HEK293 (cell line): ENCODE measurements around the gene ACHE.

Experiments
- CTCF ChIA-PET: fragments of 350-600 bp; formaldehyde crosslinking; extraction: SDS; loops from one replicate; lab custom pipeline; 2021; ENCODE audit warnings: antibody characterized with exemption; lab: Yijun Ruan, JAX
- POLR2A ChIA-PET: fragments of 300-600 bp; formaldehyde crosslinking; extraction: SDS; loops from one replicate; lab custom pipeline; 2020; ENCODE audit warnings: antibody characterized with exemption, inconsistent platforms; lab: Yijun Ruan, JAX
- H3K27ac ChIP-seq: fragments of 200-500 bp; sonication (Bioruptor generic); 2 replicates; pipeline ENCODE4 v1.5.1; 2014; ENCODE audit warnings: low read depth, low read length, control low read depth, inconsistent platforms; ENCODE audit errors: extremely low read depth
- H3K36me3 ChIP-seq, 2 experiments: fragments of 200-500 bp in 1 of 2; sonication (Bioruptor generic) in 1 of 2; 1 replicate in 1 of 2; 2 replicates in 1 of 2; pipeline ENCODE4 v1.5.1; 2014 to 2017; ENCODE audit warnings: inconsistent platforms in 2 of 2, low read length in 2 of 2; ENCODE audit not compliant: control insufficient read depth in 2 of 2, insufficient read depth in 1 of 2
- H3K4me1 ChIP-seq: fragments of 200-500 bp; sonication (Bioruptor generic); 2 replicates; pipeline ENCODE4 v1.5.1; 2014; ENCODE audit warnings: mild to moderate bottlenecking, low read length, inconsistent platforms; ENCODE audit not compliant: control insufficient read depth, insufficient read depth
- H3K4me3 ChIP-seq: 2 replicates; pipeline ENCODE4 v1.5.1; 2011; ENCODE audit warnings: low read depth, mild to moderate bottlenecking, control low read depth, low read length, moderate library complexity
- H3K9me3 ChIP-seq: fragments of 200-500 bp; sonication (Bioruptor generic); 2 replicates; pipeline ENCODE4 v1.5.1; 2014; ENCODE audit warnings: low read depth, low read length, inconsistent platforms; ENCODE audit not compliant: control insufficient read depth, insufficient read depth
- EGR2 ChIP-seq: fragments of 450-650 bp; formaldehyde crosslinking; IDR thresholded peaks from 2 replicates; pipeline ENCODE4 v1.5.1; 2016; ENCODE audit warnings: low read depth, missing biosample characterization, missing genetic modification characterization
- GLIS2 ChIP-seq: fragments of 450-650 bp; formaldehyde crosslinking; IDR thresholded peaks from 2 replicates; pipeline ENCODE4 v1.5.1; 2016; ENCODE audit warnings: missing biosample characterization, missing genetic modification characterization
- KLF8 ChIP-seq: fragments of 450-650 bp; formaldehyde crosslinking; IDR thresholded peaks from 2 replicates; pipeline ENCODE4 v1.5.1; 2016; ENCODE audit warnings: missing biosample characterization, missing genetic modification characterization
- PRDM1 ChIP-seq: fragments of 450-650 bp; formaldehyde crosslinking; IDR thresholded peaks from 2 replicates; pipeline ENCODE4; 2016; ENCODE audit warnings: missing biosample characterization, missing genetic modification characterization
- SCRT1 ChIP-seq: fragments of 450-650 bp; formaldehyde crosslinking; IDR thresholded peaks from 2 replicates; pipeline ENCODE4 v1.5.1; 2016; ENCODE audit warnings: missing biosample characterization, missing genetic modification characterization, borderline replicate concordance
- SCRT2 ChIP-seq: fragments of 450-650 bp; formaldehyde crosslinking; IDR thresholded peaks from 2 replicates; pipeline ENCODE4 v1.5.1; 2016; ENCODE audit warnings: missing biosample characterization, missing genetic modification characterization
- ZBTB17 ChIP-seq: fragments of 450-650 bp; formaldehyde crosslinking; IDR thresholded peaks from 2 replicates; pipeline ENCODE4 v1.5.1; 2016; ENCODE audit warnings: missing biosample characterization, missing genetic modification characterization
- ZEB2 ChIP-seq: fragments of 450-650 bp; formaldehyde crosslinking; IDR thresholded peaks from 2 replicates; pipeline ENCODE4 v1.5.1; 2016; ENCODE audit warnings: missing biosample characterization, missing genetic modification characterization
- ZIC2 ChIP-seq: fragments of 450-650 bp; formaldehyde crosslinking; IDR thresholded peaks from 2 replicates; pipeline ENCODE4 v1.5.1; 2016; ENCODE audit warnings: missing biosample characterization, missing genetic modification characterization
- ZNF169 ChIP-seq: fragments of 450-650 bp; formaldehyde crosslinking; IDR thresholded peaks from 2 replicates; pipeline ENCODE4 v1.5.1; 2016; ENCODE audit warnings: missing biosample characterization, missing genetic modification characterization
- ZNF2 ChIP-seq: fragments of 450-650 bp; formaldehyde crosslinking; IDR thresholded peaks from 2 replicates; pipeline ENCODE4 v1.5.1; 2016; ENCODE audit warnings: missing biosample characterization, missing genetic modification characterization
- ZNF239 ChIP-seq: fragments of 450-650 bp; formaldehyde crosslinking; IDR thresholded peaks from 2 replicates; pipeline ENCODE4 v1.5.1; 2016; ENCODE audit warnings: missing biosample characterization, missing genetic modification characterization
- ZNF341 ChIP-seq: fragments of 450-650 bp; formaldehyde crosslinking; IDR thresholded peaks from 2 replicates; pipeline ENCODE4; 2016; ENCODE audit warnings: low read depth, missing biosample characterization, missing genetic modification characterization
- ZNF391 ChIP-seq: fragments of 450-650 bp; formaldehyde crosslinking; IDR thresholded peaks from 2 replicates; pipeline ENCODE4 v1.5.1; 2016; ENCODE audit warnings: low read depth, missing biosample characterization, missing genetic modification characterization, borderline replicate concordance
- ZNF501 ChIP-seq: fragments of 450-650 bp; formaldehyde crosslinking; IDR thresholded peaks from 2 replicates; pipeline ENCODE4 v1.5.1; 2016; ENCODE audit warnings: missing biosample characterization, missing genetic modification characterization
- ZNF510 ChIP-seq: fragments of 450-650 bp; formaldehyde crosslinking; IDR thresholded peaks from 2 replicates; pipeline ENCODE4 v1.5.1; 2018; ENCODE audit warnings: mild to moderate bottlenecking, missing genetic modification characterization, missing biosample characterization; ENCODE audit not compliant: insufficient replicate concordance
- ZNF600 ChIP-seq: fragments of 450-650 bp; formaldehyde crosslinking; IDR thresholded peaks from 2 replicates; pipeline ENCODE4 v1.5.1; 2016; ENCODE audit warnings: missing biosample characterization, missing genetic modification characterization
- ZNF768 ChIP-seq: fragments of 450-650 bp; formaldehyde crosslinking; IDR thresholded peaks from 2 replicates; pipeline ENCODE4 v1.5.1; 2018; ENCODE audit warnings: missing biosample characterization, mild to moderate bottlenecking, missing genetic modification characterization
- ZNF785 ChIP-seq: fragments of 450-650 bp; formaldehyde crosslinking; IDR thresholded peaks from 2 replicates; pipeline ENCODE4 v1.5.1; 2016; ENCODE audit warnings: missing biosample characterization, missing genetic modification characterization
- ZSCAN30 ChIP-seq: fragments of 450-650 bp; IDR thresholded peaks from 2 replicates; pipeline ENCODE4 v1.5.1; 2018; ENCODE audit warnings: missing biosample characterization, mild to moderate bottlenecking, missing genetic modification characterization, moderate library complexity
- ZXDB ChIP-seq: fragments of 450-650 bp; formaldehyde crosslinking; IDR thresholded peaks from 2 replicates; pipeline ENCODE4 v1.5.1; 2016; ENCODE audit warnings: missing biosample characterization, missing genetic modification characterization
- TF ChIP-seq, protein P1 (sequence below): fragments of 450-650 bp; formaldehyde crosslinking; IDR thresholded peaks from 2 replicates; pipeline ENCODE4 v1.5.1; 2017; ENCODE audit warnings: missing biosample characterization, mild to moderate bottlenecking, missing genetic modification characterization, moderate library complexity
- TF ChIP-seq, protein P2 (sequence below): fragments of 450-650 bp; formaldehyde crosslinking; IDR thresholded peaks from 2 replicates; pipeline ENCODE4 v1.5.1; 2016; ENCODE audit warnings: missing biosample characterization, missing genetic modification characterization
- TF ChIP-seq, protein P3 (sequence below): fragments of 450-650 bp; formaldehyde crosslinking; IDR thresholded peaks from 2 replicates; pipeline ENCODE4 v1.5.1; 2016; ENCODE audit warnings: missing biosample characterization, missing genetic modification characterization

ACHE gene

DNA sequence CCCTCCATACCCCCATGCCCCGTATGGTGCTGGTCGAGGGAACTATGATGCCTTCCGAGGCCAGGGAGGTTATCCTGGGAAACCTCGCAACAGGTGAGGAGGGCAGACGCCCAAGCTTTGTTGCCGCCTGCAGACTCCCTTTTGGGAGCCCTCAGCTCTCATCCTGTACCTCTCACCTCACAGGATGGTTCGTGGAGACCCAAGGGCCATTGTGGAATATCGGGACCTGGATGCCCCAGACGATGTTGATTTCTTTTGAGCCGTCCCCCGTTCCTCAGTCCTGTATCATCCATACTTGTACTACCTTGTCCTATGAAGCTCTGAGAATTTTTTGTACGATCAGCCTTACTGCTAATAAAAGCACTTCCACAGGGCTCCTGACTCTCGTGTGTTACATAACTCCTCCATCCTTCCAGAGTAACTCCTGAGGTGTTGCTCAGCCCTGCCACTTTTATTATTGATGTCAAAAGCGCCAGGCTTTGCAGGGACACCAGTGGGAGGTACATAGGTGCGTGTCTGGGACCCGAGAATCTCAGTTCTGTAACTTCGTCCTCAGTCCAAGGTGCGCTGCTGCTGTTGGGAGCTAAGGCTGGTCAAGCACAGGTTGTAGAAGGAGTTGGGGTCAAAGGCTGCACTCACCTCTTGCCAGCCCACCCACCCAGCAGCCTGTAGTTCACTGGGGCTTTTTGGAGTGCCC is 7.2 kb downstream of the ACHE start:
- Histone ChIP-seq H3K9me3 (no peaks in the 10 kb centered on the region), H3K27ac (peak overlapping the region; percentile 94), H3K36me3 (peaks cover 20 to 54% of the 10 kb centered on the region in 2 experiments), H3K4me1 (peaks cover 4% of the 10 kb centered on the region; the same call in 1 of the 2 replicates), H3K4me3 (peak overlapping the region; percentile 60)
- CTCF ChIA-PET, result interaction anchor here (0.5 to 0.6 kb wide), 2 partner anchors 523 to 606 kb away, joined by 4 to 5 read pairs; no protein-coding TSS in a partner anchor
- TF ChIP-seq ZNF2 (tag by site-specific recombination) (no peak), ZEB2 (tag by site-specific recombination) (0 out of 2 replicates have a peak, but pooled peaks have one; percentile 53), ZNF239 (tag by site-specific recombination) (no peak), SCRT2 (tag by site-specific recombination) (peak; percentile 88), ZNF391 (tag by site-specific recombination) (no peak), ZIC2 (0 out of 2 replicates have a peak, but pooled peaks have one; percentile 17), ZNF785 (tag by site-specific recombination) (no peak), ZNF600 (tag by site-specific recombination) (peak; percentile 62), ZBTB17 (peak; percentile 25; the same call in 1 of the 2 replicates), ZNF510 (tag by site-specific recombination) (no peak), KLF8 (tag by site-specific recombination) (peak; percentile 8; the same call in 1 of the 2 replicates), SCRT1 (tag by site-specific recombination) (peak; percentile 82; the same call in 1 of the 2 replicates)
- TF ChIP-seq, protein P1, sequence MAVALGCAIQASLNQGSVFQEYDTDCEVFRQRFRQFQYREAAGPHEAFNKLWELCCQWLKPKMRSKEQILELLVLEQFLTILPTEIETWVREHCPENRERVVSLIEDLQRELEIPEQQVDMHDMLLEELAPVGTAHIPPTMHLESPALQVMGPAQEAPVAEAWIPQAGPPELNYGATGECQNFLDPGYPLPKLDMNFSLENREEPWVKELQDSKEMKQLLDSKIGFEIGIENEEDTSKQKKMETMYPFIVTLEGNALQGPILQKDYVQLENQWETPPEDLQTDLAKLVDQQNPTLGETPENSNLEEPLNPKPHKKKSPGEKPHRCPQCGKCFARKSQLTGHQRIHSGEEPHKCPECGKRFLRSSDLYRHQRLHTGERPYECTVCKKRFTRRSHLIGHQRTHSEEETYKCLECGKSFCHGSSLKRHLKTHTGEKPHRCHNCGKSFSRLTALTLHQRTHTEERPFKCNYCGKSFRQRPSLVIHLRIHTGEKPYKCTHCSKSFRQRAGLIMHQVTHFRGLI (tag by site-specific recombination), result peak; percentile 58; the same call in 1 of the 2 replicates
- POLR2A ChIA-PET, result interaction anchor here (0.6 to 8.7 kb wide), 5 partner anchors 11 to 203 kb away, joined by 4 to 198 read pairs (median 5); partner anchors contain the start of genes POP7 and SRRT

DNA sequence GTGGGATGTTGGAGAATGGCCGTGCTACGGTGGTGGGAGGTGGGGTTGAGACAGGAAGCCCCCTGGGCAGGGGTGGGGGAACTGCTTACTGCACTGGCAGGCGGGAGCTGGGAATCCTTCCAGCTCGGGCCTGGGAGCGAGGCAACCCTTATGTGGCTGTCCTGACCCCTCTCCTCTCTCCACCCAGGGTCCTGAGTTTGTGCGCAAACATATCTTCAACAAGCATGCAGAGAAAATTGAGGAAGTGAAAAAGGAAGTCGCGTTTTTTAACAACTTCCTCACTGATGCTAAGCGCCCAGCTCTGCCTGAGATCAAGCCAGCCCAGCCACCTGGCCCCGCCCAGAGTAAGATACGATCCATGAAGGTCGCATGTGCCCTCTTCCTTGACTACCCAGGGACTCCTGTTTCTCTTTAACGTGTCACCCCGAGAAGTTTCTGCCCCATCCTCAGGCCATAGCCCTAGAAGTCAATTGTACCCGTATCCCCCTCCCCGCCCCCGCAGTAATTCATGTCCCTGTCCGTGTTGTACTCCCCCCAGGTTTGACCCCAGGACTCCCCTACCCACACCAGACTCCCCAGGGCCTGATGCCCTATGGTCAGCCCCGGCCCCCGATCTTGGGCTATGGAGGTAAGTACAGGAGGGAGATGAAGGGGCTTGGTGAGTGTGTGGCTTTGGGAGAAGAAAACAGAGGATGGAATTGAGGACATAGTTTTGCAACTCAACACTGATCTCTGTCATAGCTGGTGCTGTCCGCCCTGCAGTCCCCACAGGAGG is 8.0 kb downstream of the ACHE start:
- Histone ChIP-seq H3K4me1 (peaks cover 4% of the 10 kb centered on the region; the same call in 1 of the 2 replicates), H3K4me3 (no peak overlapping the region), H3K27ac (peak overlapping the region; percentile 94), H3K36me3 (peaks cover 26 to 62% of the 10 kb centered on the region in 2 experiments), H3K9me3 (no peaks in the 10 kb centered on the region)
- POLR2A ChIA-PET, result interaction anchor here (0.7 to 8.7 kb wide), 4 partner anchors 11 to 203 kb away, joined by 4 to 198 read pairs (median 8); partner anchors contain the start of genes POP7 and SRRT
- CTCF ChIA-PET, result interaction anchor here (0.7 to 1.2 kb wide), 3 partner anchors 9 to 631 kb away, joined by 3 to 5 read pairs (median 4); partner anchors contain the start of gene EPHB4
- TF ChIP-seq EGR2 (tag by site-specific recombination) (peak; percentile 39), ZNF169 (tag by site-specific recombination) (no peak), GLIS2 (tag by site-specific recombination) (peak; percentile 42), ZNF341 (tag by site-specific recombination) (peak; percentile 89), ZNF239 (tag by site-specific recombination) (no peak), ZBTB17 (peak; percentile 15; the same call in 1 of the 2 replicates), ZNF600 (tag by site-specific recombination) (no peak), ZSCAN30 (no peak), ZNF768 (no peak), ZNF501 (peak; percentile 25; the same call in 1 of the 2 replicates), ZXDB (tag by site-specific recombination) (no peak), PRDM1 (tag by site-specific recombination) (0 out of 2 replicates have a peak, but pooled peaks have one; percentile 51)
- TF ChIP-seq, protein P2, sequence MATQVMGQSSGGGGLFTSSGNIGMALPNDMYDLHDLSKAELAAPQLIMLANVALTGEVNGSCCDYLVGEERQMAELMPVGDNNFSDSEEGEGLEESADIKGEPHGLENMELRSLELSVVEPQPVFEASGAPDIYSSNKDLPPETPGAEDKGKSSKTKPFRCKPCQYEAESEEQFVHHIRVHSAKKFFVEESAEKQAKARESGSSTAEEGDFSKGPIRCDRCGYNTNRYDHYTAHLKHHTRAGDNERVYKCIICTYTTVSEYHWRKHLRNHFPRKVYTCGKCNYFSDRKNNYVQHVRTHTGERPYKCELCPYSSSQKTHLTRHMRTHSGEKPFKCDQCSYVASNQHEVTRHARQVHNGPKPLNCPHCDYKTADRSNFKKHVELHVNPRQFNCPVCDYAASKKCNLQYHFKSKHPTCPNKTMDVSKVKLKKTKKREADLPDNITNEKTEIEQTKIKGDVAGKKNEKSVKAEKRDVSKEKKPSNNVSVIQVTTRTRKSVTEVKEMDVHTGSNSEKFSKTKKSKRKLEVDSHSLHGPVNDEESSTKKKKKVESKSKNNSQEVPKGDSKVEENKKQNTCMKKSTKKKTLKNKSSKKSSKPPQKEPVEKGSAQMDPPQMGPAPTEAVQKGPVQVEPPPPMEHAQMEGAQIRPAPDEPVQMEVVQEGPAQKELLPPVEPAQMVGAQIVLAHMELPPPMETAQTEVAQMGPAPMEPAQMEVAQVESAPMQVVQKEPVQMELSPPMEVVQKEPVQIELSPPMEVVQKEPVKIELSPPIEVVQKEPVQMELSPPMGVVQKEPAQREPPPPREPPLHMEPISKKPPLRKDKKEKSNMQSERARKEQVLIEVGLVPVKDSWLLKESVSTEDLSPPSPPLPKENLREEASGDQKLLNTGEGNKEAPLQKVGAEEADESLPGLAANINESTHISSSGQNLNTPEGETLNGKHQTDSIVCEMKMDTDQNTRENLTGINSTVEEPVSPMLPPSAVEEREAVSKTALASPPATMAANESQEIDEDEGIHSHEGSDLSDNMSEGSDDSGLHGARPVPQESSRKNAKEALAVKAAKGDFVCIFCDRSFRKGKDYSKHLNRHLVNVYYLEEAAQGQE, result peak; percentile 54
- TF ChIP-seq, protein P3, sequence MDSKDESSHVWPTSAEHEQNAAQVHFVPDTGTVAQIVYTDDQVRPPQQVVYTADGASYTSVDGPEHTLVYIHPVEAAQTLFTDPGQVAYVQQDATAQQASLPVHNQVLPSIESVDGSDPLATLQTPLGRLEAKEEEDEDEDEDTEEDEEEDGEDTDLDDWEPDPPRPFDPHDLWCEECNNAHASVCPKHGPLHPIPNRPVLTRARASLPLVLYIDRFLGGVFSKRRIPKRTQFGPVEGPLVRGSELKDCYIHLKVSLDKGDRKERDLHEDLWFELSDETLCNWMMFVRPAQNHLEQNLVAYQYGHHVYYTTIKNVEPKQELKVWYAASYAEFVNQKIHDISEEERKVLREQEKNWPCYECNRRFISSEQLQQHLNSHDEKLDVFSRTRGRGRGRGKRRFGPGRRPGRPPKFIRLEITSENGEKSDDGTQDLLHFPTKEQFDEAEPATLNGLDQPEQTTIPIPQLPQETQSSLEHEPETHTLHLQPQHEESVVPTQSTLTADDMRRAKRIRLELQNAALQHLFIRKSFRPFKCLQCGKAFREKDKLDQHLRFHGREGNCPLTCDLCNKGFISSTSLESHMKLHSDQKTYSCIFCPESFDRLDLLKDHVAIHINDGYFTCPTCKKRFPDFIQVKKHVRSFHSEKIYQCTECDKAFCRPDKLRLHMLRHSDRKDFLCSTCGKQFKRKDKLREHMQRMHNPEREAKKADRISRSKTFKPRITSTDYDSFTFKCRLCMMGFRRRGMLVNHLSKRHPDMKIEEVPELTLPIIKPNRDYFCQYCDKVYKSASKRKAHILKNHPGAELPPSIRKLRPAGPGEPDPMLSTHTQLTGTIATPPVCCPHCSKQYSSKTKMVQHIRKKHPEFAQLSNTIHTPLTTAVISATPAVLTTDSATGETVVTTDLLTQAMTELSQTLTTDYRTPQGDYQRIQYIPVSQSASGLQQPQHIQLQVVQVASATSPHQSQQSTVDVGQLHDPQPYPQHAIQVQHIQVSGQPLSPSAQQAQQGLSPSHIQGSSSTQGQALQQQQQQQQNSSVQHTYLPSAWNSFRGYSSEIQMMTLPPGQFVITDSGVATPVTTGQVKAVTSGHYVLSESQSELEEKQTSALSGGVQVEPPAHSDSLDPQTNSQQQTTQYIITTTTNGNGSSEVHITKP (tag by site-specific recombination), result no peak
